Esophagus muscularis mucosa (tissue), 4 donors: ENCODE data around the gene FBXO31. TPM values are rescaled to one million over a fixed set of nuclear protein-coding genes. Genes with fewer than 3 reads are reported as not detected.

Source experiments
- DNase-seq: peaks from one replicate; pipeline ENCODE4 v3.0.0-alpha.2; 2017; ENCODE audit errors: extremely low spot score
- H3K27ac ChIP-seq, 4 donors: fragments of 200-600 bp; sonication (generic); replicated peaks in 1 of 4; 1 replicate in 3 of 4; 2 replicates in 1 of 4; pipeline ENCODE4 v1.5.1; 2016 to 2019; ENCODE audit warnings: mild to moderate bottlenecking in 1 of 4
- H3K27me3 ChIP-seq, 4 donors: fragments of 200-600 bp; sonication (generic); one replicate each; pipeline versions ENCODE4 v1.5.1 to v1.6.0; 2016 to 2019
- H3K36me3 ChIP-seq, 4 donors: fragments of 200-600 bp; sonication (generic); one replicate each; pipeline ENCODE4 v1.5.1; 2016 to 2019
- H3K4me1 ChIP-seq, 4 donors: fragments of 200-600 bp; sonication (generic); one replicate each; pipeline ENCODE4 v1.5.1; 2016 to 2019
- H3K4me3 ChIP-seq, 4 donors: fragments of 200-600 bp; sonication (generic); 1 replicate in 2 of 4; 2 replicates in 2 of 4; pipeline ENCODE4 v1.5.1; 2016 to 2019; ENCODE audit warnings: mild to moderate bottlenecking in 4 of 4, moderate library complexity in 1 of 4
- H3K9me3 ChIP-seq, 4 donors: fragments of 200-600 bp; sonication (generic); 1 replicate in 3 of 4; 2 replicates in 1 of 4; pipeline ENCODE4 v1.5.1; 2016 to 2019
- EP300 ChIP-seq: sonication (generic); formaldehyde crosslinking; IDR thresholded peaks from one replicate; pipeline ENCODE4 v1.6.1; 2017; ENCODE audit warnings: antibody characterized with exemption
- POLR2A ChIP-seq: fragments of 450-650 bp; IDR thresholded peaks from one replicate; pipeline ENCODE4 v1.6.1; 2017; ENCODE audit warnings: antibody characterized with exemption, moderate library complexity, mild to moderate bottlenecking, low read depth
- POLR2AphosphoS5 ChIP-seq, 2 donors: sonication (generic); formaldehyde crosslinking; IDR thresholded peaks; one replicate each; pipeline ENCODE4 v1.6.1; 2017; ENCODE audit warnings: antibody characterized with exemption in 2 of 2
- WGBS: methylation state at CpG from one replicate; pipeline ENCODE4 v1.1.5; 2018; 5-methylcytosine and 5-hydroxymethylcytosine counted together
- intact Hi-C: fragments of 100-400 bp; cut with DNase I; formaldehyde crosslinking; loops from one replicate; pipeline ENCODE4 v1.15.1; 2023
- total RNA-seq, 4 donors: library from RNA; depleted of rRNA; stranded (reverse); fragments of >200 nt; gene quantifications; one replicate each; pipeline versions ENCODE4 v1.1.0 to v1.2.1, GENCODE V29; 2016
- TF ChIP-seq, protein P1 (sequence below), 3 experiments: fragments of 200-600 bp in 2 of 3; fragments of 450-650 bp in 1 of 3; sonication (generic) in 2 of 3; IDR thresholded peaks; one replicate each; pipeline ENCODE4 v1.5.1; 2017 to 2019; ENCODE audit warnings: antibody characterized with exemption in 3 of 3, mild to moderate bottlenecking in 2 of 3, moderate library complexity in 1 of 3

Gene FBXO31
- total RNA-seq, 4 donors from 2014 or later: 68.8 to 173 (median 102) TPM

DNA sequence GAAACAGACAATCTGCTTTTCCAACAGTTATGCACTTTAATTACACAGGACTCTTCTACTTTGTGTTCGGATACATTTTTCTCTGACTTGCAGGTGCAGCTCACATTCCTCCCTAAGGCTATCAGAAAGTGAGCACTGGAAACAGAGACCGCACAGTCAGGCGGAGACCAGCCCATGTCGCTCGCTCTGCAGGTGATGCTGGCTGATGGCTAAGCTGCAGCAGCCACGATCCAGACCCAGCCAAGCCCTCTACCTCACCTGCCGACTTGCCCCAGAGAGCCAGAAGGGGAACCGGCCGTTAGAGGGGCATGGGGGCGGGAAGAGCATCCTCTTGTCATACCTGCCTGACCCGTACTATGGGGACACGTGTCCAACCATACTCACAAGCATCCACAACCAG is 42.4 kb upstream of the FBXO31 start:
- 90% methylated on average over 12 of the region's 12 CpGs for WGBS
- Histone ChIP-seq H3K27ac (no peak overlapping the region), H3K9me3 (no peaks in the 10 kb centered on the region), H3K4me3 (no peak overlapping the region), H3K36me3 (peaks cover 8 to 74% (median 49%) of the 10 kb centered on the region in 4 donors), H3K4me1 (peaks cover 0 to 9% (median 3%) of the 10 kb centered on the region in 4 donors), H3K27me3 (no peaks in the 10 kb centered on the region)
- DNase-seq: no peak
- intact Hi-C loops: no loop called here
- TF ChIP-seq, protein P1, sequence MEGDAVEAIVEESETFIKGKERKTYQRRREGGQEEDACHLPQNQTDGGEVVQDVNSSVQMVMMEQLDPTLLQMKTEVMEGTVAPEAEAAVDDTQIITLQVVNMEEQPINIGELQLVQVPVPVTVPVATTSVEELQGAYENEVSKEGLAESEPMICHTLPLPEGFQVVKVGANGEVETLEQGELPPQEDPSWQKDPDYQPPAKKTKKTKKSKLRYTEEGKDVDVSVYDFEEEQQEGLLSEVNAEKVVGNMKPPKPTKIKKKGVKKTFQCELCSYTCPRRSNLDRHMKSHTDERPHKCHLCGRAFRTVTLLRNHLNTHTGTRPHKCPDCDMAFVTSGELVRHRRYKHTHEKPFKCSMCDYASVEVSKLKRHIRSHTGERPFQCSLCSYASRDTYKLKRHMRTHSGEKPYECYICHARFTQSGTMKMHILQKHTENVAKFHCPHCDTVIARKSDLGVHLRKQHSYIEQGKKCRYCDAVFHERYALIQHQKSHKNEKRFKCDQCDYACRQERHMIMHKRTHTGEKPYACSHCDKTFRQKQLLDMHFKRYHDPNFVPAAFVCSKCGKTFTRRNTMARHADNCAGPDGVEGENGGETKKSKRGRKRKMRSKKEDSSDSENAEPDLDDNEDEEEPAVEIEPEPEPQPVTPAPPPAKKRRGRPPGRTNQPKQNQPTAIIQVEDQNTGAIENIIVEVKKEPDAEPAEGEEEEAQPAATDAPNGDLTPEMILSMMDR (IDR thresholded peaks at IDR 0.05): no peak
- TF ChIP-seq POLR2AphosphoS5 (IDR thresholded peaks at IDR 0.05) (no peak), EP300 (no peak), POLR2A (no peak)

DNA sequence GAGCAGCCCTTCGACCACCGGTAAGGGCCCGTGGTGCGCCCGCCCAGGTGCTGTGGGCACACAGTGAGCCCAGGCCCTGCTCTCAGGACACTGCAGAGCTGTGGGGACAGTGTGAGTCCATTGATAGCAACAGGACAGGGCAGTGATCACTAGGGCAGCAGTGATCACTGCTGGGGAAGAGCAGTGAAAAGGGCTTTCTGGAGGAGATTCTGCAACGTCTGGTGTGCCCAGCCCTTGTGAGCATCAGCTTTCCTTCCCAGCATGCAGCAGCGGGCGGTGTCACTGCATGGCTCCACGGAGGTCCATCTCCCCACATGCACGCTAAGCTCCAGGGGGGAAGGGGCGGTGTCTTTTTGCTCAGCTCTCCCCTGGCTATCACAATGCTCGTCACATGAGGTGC is 40.7 kb upstream of the FBXO31 start:
- TF ChIP-seq POLR2AphosphoS5 (IDR thresholded peaks at IDR 0.05): no peak
- TF ChIP-seq EP300: no peak
- TF ChIP-seq POLR2A: no peak
- TF ChIP-seq, protein P1 (IDR thresholded peaks at IDR 0.05): no peak
- H3K36me3 ChIP-seq: peaks cover 17 to 77% (median 59%) of the 10 kb centered on the region in 4 donors
- no peaks in the 10 kb centered on the region for H3K27me3 ChIP-seq
- DNase-seq: no peak
- no peaks in the 10 kb centered on the region for H3K9me3 ChIP-seq
- WGBS: 80% methylated on average over 10 of the region's 12 CpGs
- intact Hi-C loops: no loop called here
- no peak overlapping the region for H3K27ac ChIP-seq
- H3K4me3 ChIP-seq: no peak overlapping the region
- peaks cover 0 to 9% (median 3%) of the 10 kb centered on the region in 4 donors for H3K4me1 ChIP-seq

DNA sequence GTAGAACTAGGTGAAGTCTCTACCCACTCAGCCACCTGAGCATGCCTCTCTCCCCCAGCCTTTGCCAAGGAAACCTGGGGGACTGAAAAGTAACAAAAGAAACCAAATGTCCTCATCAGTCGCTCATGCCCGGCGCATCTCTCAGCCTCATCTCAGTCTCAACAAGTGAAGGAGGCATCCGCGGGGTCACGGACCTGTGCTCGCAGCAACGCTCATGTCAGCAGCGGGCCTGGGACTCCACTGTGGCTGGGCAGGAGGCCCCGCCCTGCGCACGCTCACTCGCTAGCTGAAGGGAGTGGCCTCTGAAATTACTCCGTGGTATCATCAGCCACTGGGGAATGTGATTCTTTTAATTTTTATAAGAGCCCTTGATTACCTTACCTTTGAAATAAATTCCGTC is 39.9 kb upstream of the FBXO31 start:
- H3K4me1 ChIP-seq: peaks cover 0 to 9% (median 3%) of the 10 kb centered on the region in 4 donors
- H3K27me3 ChIP-seq: no peaks in the 10 kb centered on the region
- H3K36me3 ChIP-seq: peaks cover 22 to 77% (median 60%) of the 10 kb centered on the region in 4 donors
- intact Hi-C loops: no loop called here
- H3K9me3 ChIP-seq: no peaks in the 10 kb centered on the region
- no peak overlapping the region for H3K27ac ChIP-seq
- DNase-seq: no peak
- TF ChIP-seq, protein P1 (IDR thresholded peaks at IDR 0.05): no peak
- TF ChIP-seq EP300 (no peak), POLR2AphosphoS5 (IDR thresholded peaks at IDR 0.05) (no peak), POLR2A (no peak)
- no peak overlapping the region for H3K4me3 ChIP-seq
- WGBS: 94% methylated on average over 15 of the region's 15 CpGs

DNA sequence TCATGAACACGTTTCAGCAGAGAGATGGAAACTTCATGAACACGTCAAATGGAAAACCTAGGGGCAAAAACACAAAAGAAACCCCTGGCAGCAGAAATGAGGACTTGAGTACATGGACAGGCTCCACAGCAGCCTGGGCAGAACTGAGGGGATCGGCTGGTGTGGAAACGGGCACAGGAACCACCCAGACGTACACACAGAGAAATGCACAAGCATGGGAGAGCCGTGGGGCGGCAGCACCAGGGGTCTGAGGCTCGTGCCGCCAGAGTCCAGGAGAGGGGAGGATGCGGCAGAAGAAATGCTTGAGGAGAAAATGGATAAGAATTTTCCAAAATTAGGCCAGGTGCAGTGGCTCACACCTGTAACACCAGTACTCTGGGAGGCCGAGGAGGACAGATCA is 38.5 kb upstream of the FBXO31 start:
- no peaks in the 10 kb centered on the region for H3K27me3 ChIP-seq
- peaks cover 33 to 87% (median 73%) of the 10 kb centered on the region in 4 donors for H3K36me3 ChIP-seq
- no peak for DNase-seq
- WGBS: 91% methylated on average over 11 of the region's 11 CpGs
- intact Hi-C loops: no loop called here
- H3K4me3 ChIP-seq: no peak overlapping the region
- H3K4me1 ChIP-seq: peaks cover 0 to 9% (median 4%) of the 10 kb centered on the region in 4 donors
- no peaks in the 10 kb centered on the region for H3K9me3 ChIP-seq
- no peak overlapping the region for H3K27ac ChIP-seq
- TF ChIP-seq EP300 (no peak), POLR2AphosphoS5 (IDR thresholded peaks at IDR 0.05) (no peak), POLR2A (no peak)
- TF ChIP-seq, protein P1 (IDR thresholded peaks at IDR 0.05): no peak
